ENCODE data around the gene CRMP1. TPM values are rescaled to one million over a fixed set of nuclear protein-coding genes. Genes with fewer than 3 reads are reported as not detected.

CRMP1 gene
- total and polyA plus RNA-seq, 2 of the 8 experiments (the other 6 are each of a cell fraction or from before 2014, with no cell fraction given), result 120 to 131 TPM

- no peak for TF ChIP-seq HDAC6 (IDR thresholded peaks at IDR 0.05; ENCODE audit: low read depth, low read length)
Observed at GRCh38 chr4:5783486-5783885, 109.4 kb downstream of the CRMP1 start (continued).

Data from H1 (cell line).